ENCODE results near the gene SANBR.
"Not testable (repeated sequence)": the region's sequence is repeated elsewhere in the genome, so short reads cannot be mapped to it uniquely, and the experiment has no call there.

The SANBR gene

GRCh38 chr2:61065714-61066709 is at the start of gene SANBR:
Gene SANBR (plus strand): TSS chr2:61065871. CDS start chr2:61070351, 4,480 bp downstream.
- no peak for DNase-seq

DNA sequence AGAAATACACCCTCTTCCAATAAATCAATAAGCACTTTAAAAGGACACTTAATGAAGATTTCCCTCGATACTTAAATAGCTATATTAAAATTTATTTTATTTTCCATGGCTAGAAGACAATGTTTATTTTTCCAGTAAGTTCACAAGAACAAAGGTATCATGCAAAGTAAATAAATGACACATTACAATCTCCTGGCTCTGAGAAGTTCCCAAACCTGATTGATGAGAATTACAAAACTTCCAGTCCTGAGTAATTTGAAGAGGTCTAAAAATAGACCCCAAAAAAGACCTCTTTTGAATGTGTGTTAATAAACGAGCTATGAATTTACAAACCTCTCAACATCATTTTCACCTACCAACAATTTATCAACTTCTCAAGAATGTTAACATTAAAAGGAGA is 49.7 kb upstream of the SANBR start:
- no peak for DNase-seq

DNA sequence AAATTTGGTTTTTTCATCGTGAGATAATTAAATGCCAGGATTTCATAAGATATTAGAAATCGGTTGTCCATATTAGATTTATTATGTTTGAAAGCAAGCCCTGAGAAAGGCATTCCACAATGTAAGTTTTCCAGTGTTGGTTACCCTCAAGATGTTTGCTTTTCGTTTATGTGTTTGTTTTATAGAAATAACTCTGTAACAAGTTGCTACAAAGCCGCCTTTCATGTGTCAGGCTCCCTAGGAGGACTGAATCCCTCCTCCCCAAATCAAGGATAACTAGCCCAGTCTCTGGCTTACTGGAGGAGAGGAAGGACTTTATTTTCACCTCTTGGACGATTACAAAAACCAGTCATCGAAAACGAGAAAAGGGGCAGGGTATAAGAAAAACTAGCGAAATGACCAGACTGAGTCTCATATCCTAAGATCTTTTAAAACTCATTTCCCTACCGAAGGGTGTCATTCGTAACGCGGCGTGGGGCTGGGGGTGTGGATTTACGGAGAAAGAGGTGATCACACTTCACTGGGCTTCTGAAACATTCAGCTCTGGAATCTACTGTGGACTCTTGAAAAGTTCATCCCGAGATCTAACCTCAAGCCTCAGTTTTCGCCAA is 49.2 kb upstream of the SANBR start:
- DNase-seq = no peak

DNA sequence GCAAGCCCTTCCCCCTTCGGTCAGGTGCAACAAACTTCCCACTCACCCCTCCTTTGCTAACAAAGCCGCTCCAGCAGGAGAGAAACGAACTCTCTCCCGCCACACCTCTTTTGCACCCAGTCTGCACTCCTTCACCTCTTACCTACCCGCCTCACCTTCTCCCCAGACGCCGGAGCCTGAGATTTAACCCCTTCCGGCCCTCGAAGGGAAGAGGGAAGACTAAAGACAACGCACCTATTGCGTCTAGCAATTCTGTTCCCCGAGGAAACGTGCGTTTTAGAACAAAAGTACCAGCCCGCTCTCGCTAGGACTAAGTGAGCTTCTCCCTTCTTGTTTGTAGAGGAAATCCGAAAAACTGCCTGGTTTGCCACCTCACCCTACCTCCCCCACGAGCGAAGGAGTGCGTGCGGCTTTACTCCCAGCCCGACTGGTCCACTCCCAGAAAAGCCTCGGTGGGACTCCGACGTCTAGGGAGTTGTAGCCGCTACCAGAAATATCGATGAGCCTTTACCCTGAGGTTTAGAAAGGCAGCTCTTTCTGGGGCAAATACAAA is 48.6 kb upstream of the SANBR start:
- peak; percentile 61 for DNase-seq

GRCh38 chr2:61017556-61018317 is 47.9 kb upstream of the SANBR start, which contains the start of the genes PEX13 and PUS10:
Gene PEX13 (plus strand): TSS chr2:61017720. CDS start chr2:61017760, 40 bp downstream.
Gene PUS10 (minus strand): TSS chr2:61018255. CDS start chr2:61011890, 6,365 bp downstream.
- peak; percentile 41 for DNase-seq

DNA sequence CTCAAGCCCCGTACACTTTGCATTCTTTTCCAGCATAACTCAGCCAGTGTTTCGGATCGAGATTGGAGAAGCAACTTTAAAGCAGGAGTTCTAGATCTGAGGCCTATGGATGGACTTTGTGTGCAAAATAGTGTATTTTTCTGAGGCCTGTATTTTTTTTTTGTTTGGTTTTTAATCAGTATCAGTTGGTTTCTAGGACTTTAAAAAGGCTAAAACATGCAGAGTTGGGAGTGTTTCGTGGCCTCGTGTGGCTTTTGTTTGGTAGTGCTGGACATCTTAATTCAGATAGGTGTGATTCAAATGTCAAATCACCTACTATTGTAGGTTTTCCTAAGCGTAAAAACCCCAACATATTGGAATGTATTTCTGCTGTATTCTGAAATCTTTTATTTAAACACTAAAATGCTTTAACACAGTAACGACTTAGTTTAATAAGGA is 47.3 kb upstream of the SANBR start:
- no peak for DNase-seq

GRCh38 chr2:61018798-61019197 is 46.9 kb upstream of the SANBR start:
- DNase-seq = no peak

DNA sequence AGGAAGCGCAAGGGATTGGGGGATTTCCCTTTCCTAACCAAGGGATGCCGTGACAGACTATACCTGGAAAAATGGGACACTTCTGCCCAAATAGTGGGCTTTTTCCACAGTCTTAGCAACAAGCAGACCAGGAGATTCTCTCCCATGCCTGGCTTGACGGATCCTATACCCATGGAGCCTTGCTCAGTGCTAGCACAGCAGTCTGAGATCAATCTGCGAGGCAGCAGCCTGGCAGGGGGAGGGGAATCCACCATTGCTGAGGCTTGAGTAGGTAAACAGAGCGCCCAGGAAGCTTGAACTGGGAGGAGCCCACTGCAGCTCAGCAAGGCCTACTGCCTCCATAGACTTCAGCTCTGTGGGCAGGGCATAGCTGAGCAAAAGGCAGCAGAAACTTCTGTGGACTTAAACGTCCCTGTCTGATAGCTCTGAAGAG is 44.4 kb upstream of the SANBR start:
- DNase-seq = no peak

- DNase-seq = no peak
Observed at GRCh38 chr2:61023670-61024069, 42.0 kb upstream of the SANBR start.

GRCh38 chr2:61029533-61029932 is 36.1 kb upstream of the SANBR start:
- DNase-seq = no peak

- not testable (repeated sequence) for DNase-seq
Observed at GRCh38 chr2:61034592-61034991, 31.1 kb upstream of the SANBR start.

- not testable (repeated sequence) for DNase-seq
Observed at GRCh38 chr2:61036643-61037042, 29.0 kb upstream of the SANBR start.

GRCh38 chr2:61042807-61043206 is 22.9 kb upstream of the SANBR start:
- DNase-seq = no peak

DNA sequence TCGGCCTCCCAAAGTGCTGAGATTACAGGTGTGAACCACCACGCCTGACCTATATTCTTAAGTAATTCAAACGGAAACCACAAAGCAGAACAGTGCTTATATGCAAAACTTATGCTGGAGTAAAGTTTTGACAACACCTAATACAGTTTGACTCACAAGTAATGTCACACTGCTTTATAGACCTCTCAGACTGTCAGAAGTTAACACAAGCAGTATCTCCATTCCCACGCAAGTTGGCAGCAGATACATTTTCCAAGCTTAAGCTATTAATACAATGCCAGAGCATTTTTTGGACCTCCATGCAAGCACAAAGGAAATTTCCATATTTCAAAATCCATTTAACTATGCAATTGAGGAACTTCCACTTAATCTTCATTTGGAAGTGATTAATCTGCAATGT is 21.0 kb upstream of the SANBR start:
- DNase-seq = no peak

- no peak for DNase-seq
Observed at GRCh38 chr2:61045226-61045625, 20.4 kb upstream of the SANBR start.

DNA sequence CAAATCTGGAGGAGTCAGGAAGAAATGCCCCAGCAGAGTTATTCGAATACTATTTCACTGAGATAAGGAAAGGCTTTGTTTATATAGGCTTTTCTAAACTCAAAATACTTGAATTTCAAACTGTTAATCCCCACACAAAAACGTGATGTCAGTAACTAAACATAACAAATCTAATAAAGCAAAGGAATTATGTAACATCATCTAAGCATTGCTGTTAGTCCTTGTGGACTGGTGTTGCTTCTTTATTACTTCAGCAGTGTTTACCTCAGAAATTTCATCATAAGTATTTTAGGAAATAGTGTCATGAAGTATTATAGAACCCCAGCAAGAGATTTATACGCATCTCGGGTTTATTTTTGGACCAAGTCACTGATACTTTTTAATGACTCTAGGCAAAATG is 19.7 kb upstream of the SANBR start:
- DNase-seq = no peak

DNA sequence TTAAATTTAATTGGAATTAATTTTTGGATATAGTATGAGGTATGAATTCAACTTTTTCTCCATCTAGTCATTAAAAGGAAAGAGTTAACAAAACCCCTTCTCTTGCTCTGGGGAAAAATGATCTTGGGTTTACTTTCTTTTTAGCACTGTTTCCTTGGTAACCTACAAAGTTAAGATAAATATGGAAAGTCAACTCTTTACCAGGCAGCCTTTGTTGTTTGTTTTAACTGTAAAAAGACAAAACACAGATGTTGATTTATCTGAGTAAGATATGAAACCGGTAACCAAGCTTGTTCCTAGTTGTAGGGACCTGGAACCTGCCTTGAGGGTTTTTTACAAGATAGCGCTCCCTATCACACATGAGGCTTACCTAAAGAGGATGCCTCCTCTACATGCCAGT is 10.1 kb upstream of the SANBR start:
- no peak for DNase-seq

GRCh38 chr2:61057562-61057961 is 8.1 kb upstream of the SANBR start:
- no peak for DNase-seq

DNA sequence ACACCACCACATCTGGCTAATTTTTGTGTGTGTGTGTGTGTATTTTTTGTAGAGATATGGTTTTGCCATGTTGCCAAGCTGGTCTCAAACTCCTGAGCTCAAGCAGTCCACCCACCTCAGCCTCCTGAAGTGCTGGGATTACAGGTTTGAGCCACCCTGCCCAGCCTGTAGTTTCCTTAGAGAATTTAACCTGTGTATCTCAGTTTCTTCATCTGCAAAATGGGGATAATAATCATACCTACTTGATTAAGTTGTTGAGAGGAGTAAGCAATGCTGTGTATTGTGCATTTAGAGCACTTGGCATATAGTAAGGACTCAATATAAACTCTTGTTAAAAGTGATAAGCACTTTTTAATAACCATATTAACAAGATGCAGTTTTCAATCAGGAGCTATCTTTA is 6.3 kb upstream of the SANBR start:
- no peak for DNase-seq

GRCh38 chr2:61074100-61074499 is 8.4 kb downstream of the SANBR start:
- no peak for DNase-seq

DNA sequence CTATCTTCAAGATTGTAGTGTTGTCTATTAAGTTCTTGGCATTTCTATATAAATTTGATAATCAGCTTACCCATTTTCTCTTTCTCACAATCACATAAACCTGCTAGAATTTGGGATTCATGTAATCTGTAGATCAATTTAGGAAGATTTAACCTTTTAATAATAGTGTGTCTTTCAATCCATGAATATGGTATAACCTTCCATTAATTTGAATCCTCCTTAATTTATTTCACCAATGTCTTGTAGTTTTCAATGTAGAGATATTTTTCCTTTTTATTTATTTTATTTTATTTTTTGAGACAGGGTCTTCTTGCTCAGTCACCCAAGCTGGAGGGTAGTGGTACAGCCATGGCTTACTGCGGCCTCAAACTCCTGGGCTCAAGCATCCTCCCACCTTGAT is 20.2 kb downstream of the SANBR start:
- no peak for DNase-seq

DNA sequence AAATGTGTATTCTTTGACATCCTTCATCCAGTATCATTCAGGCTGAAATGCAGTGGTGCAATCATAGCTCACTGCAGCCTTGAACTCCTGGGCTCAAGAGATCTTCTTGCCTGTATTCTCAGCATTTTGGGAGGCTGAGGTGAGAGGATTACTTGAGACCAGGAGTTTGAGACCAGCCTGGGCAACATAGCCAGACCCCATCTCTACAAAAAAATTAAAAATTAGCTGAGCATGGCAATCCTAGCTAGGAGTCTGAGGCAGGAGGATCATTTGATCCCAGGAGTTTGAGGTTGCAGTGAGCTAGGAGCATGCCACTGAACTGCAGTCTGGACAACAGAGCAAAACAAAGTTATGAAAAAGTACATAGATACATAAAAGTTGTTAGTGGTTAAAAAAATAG is 24.1 kb downstream of the SANBR start:
- DNase-seq = no peak

GRCh38 chr2:61090386-61090921 is 24.8 kb downstream of the SANBR start:
- DNase-seq = no peak
